NB4 (cell line): ENCODE measurements around the gene ZNF525.
A peak's percentile ranks its signal among the peaks of the same experiment; 100 is the strongest.
"Not testable (repeated sequence)": the region's sequence is repeated elsewhere in the genome, so short reads cannot be mapped to it uniquely, and the experiment has no call there.

ENCODE experiments used
- DNase-seq: peaks from one replicate; pipeline ENCODE4 v3.0.0; 2010; ENCODE audit warnings: low read depth
- H3K4me3 ChIP-seq: one replicate; pipeline ENCODE4 v1.5.1; 2011; ENCODE audit warnings: mild to moderate bottlenecking, low read depth, low read length, moderate library complexity
- CTCF ChIP-seq: IDR thresholded peaks from one replicate; pipeline ENCODE4 v1.5.1; 2012; ENCODE audit warnings: low read depth, low read length
- MAX ChIP-seq: IDR thresholded peaks from 2 replicates; pipeline ENCODE4 v1.6.1; 2011; ENCODE audit warnings: low read depth, low read length
- MYC ChIP-seq: IDR thresholded peaks from 2 replicates; pipeline ENCODE4 v1.6.1; 2011; ENCODE audit warnings: low read depth, low read length
- POLR2A ChIP-seq: IDR thresholded peaks from 2 replicates; pipeline ENCODE4 v1.6.1; 2011; ENCODE audit warnings: mild to moderate bottlenecking; ENCODE audit not compliant: insufficient read length; ENCODE audit errors: extremely low read depth

ZNF525 gene

GRCh38 chr19:53394522-53394973 lies 29.0 kb downstream of the ZNF525 start:
- peak; percentile 6 for DNase-seq
- peak overlapping the region; percentile 21 for H3K4me3 ChIP-seq
- TF ChIP-seq MAX = no peak
- no peak for TF ChIP-seq CTCF
- no peak for TF ChIP-seq MYC
- TF ChIP-seq POLR2A = no peak

GRCh38 chr19:53394974-53395839 lies 29.7 kb downstream of the ZNF525 start, which contains the start of gene ZNF765:
Gene ZNF765 (plus strand): TSS chr19:53395149. CDS start chr19:53398016, 2,867 bp downstream.
- H3K4me3 ChIP-seq = peak within 1 kb of the TSS; percentile 86
- peak; percentile 89 for DNase-seq
- peak; percentile 2 for TF ChIP-seq CTCF
- TF ChIP-seq POLR2A = peak; percentile 87
- TF ChIP-seq MYC = no peak
- no peak for TF ChIP-seq MAX

GRCh38 chr19:53395840-53396524 lies 30.5 kb downstream of the ZNF525 start:
- DNase-seq = not testable (repeated sequence)
- peak overlapping the region; percentile 86 for H3K4me3 ChIP-seq

- TF ChIP-seq MYC (no peak), CTCF (no peak), POLR2A (no peak), MAX (no peak)
- peak overlapping the region; percentile 86 for H3K4me3 ChIP-seq
- no peak for DNase-seq
Observed at GRCh38 chr19:53396525-53396868, 31.0 kb downstream of the ZNF525 start.

GRCh38 chr19:53397918-53398317 lies 32.4 kb downstream of the ZNF525 start:
- H3K4me3 ChIP-seq, DNase-seq: not testable (repeated sequence)

- no peak for DNase-seq
- H3K4me3 ChIP-seq = no peak overlapping the region
- TF ChIP-seq MAX (no peak), CTCF (no peak), MYC (no peak), POLR2A (no peak)
Observed at GRCh38 chr19:53409505-53410204, 44.1 kb downstream of the ZNF525 start.

GRCh38 chr19:53420520-53421315 lies 55.2 kb downstream of the ZNF525 start:
- not testable (repeated sequence) for DNase-seq, H3K4me3 ChIP-seq
